GM11168 (cell line): Measurements from ENCODE around the gene NTS.

ENCODE experiments used
- in situ Hi-C: fragments of 300-500 bp; cut with MboI; formaldehyde crosslinking; loops from one replicate; pipeline ENCODE4 v1.12.0; 2022; ENCODE audit warnings: low sequenced_read_pairs; ENCODE audit not compliant: unreplicated experiment

NTS gene, protein sequence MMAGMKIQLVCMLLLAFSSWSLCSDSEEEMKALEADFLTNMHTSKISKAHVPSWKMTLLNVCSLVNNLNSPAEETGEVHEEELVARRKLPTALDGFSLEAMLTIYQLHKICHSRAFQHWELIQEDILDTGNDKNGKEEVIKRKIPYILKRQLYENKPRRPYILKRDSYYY

DNA sequence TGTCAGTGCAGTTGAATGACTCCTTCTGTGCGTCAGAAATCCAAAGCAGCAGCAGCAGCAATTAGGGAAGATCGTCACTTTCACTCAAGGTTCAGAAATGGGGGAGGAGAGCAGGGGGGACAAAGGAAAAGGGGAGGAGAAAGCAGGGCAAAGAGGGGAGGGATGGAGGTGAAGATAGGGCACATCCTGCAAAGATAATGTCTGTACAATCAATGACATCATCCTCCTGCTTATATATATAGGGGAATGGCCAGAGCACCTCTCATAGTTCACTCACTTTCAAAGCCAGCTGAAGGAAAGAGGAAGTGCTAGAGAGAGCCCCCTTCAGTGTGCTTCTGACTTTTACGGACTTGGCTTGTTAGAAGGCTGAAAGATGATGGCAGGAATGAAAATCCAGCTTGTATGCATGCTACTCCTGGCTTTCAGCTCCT lies at the start of gene NTS:
NTS (plus strand) TSS at position 265 of the 431 bp plus-strand sequence; CDS start at position 374, 109 bp downstream.
- in situ Hi-C loops, result no loop called here

GRCh38 chr12:85825746-85826145 lies 48.3 kb upstream of the NTS start:
- in situ Hi-C loops, result no loop called here

DNA sequence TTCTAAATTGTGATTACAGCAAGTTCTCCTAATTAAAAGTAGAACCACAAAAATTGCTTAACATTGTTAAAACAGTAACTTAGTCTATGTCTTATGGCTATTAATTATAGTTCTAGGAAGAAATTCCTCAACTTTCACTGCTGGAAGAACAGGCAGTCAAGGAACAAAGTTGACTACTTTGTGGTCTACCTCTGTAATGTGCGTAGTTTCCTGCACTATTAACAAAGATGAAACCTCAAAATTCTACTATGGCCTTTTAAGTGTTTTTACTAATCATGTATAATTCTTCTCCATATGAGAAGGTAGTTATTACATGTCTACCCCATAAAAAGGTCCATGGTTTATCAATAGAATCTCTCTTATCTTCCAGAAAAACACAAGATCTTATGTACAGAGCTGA lies 45.5 kb upstream of the NTS start:
- in situ Hi-C loops, result no loop called here

DNA sequence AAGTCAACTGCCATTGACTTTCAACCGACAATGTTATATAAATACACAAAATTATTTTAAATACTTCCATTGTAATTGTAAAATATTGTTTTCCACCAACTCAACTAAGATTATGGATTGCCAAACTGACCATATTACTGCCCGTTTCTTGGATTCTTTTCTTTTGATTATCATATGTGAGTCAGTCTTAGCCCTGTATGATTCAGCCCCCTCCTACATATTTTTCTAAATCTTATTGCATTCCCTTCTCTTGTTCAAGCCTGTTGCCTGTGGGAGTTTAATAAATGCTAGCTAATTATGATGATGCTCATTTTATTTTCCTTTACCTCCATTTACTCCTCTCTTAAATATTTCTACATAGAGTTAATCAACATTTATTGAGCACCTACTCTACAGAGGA lies 44.7 kb upstream of the NTS start:
- in situ Hi-C loops, result no loop called here

DNA sequence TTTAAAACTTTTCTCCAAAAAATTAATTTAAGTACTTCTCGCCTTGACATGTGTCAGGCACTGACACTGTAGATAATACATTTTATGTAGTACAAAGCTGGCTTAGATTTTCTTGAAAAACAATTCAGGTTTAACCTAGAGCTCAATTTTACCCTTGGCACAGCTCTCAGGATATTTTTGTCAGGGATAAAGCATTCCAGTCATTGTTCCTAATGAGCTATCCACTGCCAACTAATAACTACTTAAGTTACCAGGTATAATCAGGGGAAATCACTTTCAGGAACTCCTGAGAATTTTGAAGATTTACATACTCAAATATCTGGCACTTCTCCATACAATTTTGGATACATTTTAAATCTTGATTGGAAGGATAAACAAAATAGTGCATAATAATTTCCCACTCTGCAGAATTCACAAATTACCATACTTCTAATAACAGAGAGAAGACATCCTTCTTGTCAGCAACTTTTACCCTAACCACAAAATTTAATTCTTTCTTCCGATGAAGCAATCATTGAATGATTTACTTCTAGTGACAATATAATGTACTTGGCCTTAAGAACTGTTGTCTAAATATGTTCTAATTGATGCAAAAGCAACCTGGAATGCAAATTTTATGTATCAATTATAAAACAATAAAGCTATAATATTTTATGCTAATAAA lies 42.6 kb upstream of the NTS start:
- in situ Hi-C loops, result no loop called here

GRCh38 chr12:85833579-85833978 lies 40.5 kb upstream of the NTS start:
- in situ Hi-C loops, result no loop called here

DNA sequence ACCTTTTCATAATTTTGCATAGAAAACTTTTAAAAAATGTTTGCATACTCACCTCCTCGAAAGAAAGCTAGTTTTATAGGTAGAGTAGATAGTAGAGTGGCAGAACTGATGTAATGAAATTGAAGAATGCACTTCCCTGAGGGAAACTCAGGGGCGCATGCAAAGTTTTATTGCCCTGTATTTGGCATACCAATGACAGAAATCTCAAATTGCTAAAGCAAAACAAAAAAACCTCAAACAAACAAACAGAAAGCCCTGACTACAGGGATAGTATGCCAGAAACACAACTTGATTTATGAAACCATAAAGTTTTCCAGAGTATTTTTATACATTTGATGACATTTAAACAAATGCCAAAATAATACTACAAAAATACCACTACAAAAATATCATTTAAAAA lies 39.7 kb upstream of the NTS start:
- in situ Hi-C loops, result no loop called here

GRCh38 chr12:85835426-85836196 lies 38.5 kb upstream of the NTS start:
- in situ Hi-C loops, result no loop called here

- in situ Hi-C loops, result no loop called here
These were observed 37.7 kb upstream of the NTS start, which contains the start of gene RASSF9 for GRCh38 chr12:85836197-85837090. Gene RASSF9, minus strand, starts transcription at chr12:85836409. Its CDS starts 208 bp downstream, at chr12:85836201.

GRCh38 chr12:85843606-85844310 lies 30.3 kb upstream of the NTS start:
- in situ Hi-C loops, result no loop called here

DNA sequence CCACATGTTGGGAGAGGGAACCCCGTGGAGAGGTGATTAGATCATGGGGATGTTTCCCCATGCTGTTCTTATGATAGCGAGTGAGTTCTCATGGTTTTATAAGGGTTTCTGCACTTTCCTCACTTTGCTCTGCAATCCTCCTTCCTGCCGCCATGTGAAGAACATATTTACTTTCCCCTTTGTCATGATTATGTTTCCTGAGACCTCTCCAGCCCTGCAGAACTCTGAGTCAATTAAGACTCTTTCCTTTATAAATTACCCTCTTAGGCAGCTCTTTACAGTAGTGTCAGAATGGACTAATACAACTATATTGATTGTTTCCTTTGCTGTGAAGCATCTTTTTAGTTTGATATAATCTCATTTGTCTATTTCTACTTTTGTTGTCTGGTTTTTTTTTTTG lies 24.8 kb upstream of the NTS start:
- in situ Hi-C loops, result no loop called here

GRCh38 chr12:85855305-85855704 lies 18.8 kb upstream of the NTS start:
- in situ Hi-C loops, result no loop called here

- in situ Hi-C loops, result no loop called here
These were observed 17.1 kb upstream of the NTS start for GRCh38 chr12:85856966-85857365.

- in situ Hi-C loops, result loop anchor here (10.0 kb wide), 1 partner anchor 401 kb away; no protein-coding TSS in a partner anchor
These were observed 8.2 kb upstream of the NTS start for GRCh38 chr12:85865890-85866289.

- in situ Hi-C loops, result loop anchor here (10.0 kb wide), 1 partner anchor 402 kb away; no protein-coding TSS in a partner anchor
These were observed 6.9 kb upstream of the NTS start for GRCh38 chr12:85866986-85867776.

- in situ Hi-C loops, result no loop called here
These were observed 1.5 kb upstream of the NTS start for GRCh38 chr12:85872497-85873091.

DNA sequence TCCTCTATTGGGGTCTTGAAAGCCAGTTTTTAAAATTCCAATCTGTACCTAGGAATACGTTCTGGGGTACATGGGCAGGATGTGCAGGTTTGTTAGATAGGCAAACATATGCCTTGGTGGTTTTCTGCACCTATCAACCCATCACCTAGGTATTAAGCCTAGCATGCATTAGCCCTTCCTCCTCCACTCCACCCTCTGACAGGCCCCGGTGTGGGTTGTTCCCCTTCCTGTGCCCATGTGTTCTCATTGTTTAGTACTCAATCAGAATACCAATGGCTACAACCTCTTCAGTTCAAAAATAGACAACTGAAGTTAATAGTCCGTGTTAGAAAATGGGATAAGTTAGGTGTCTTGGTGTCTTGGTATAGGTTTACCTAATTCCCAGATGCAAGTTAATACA lies 3.4 kb downstream of the NTS start:
- in situ Hi-C loops, result no loop called here

DNA sequence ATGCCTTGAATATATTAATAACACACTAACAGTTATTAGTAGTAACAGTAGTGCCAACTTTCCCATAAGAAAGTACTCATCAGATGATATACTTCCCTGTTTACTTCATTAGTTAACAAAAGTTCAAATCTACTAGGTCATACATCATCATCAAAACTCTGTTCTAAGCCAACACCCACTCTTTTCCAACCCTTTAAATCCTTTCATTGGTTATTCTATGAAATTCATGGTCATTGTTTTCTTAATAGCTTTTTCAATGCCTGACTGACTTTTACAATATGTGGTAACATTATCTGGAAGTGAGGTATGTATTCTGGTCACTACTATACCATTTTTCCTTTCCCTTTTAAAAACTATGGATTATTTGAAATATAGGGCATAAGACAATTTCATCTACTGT lies 9.7 kb downstream of the NTS start:
- in situ Hi-C loops, result no loop called here
